Nephron (organoid): ENCODE results near the gene TBC1D10B.
A peak's percentile ranks its signal among the peaks of the same experiment; 100 is the strongest.

Experiments
- H3K27ac Mint-ChIP-seq, 3 experiments: 2 replicates each; pipeline ENCODE4 v1.8.0; 2020; ENCODE audit warnings: mixed read lengths in 3 of 3, mild to moderate bottlenecking in 2 of 3, moderate library complexity in 1 of 3
- H3K27me3 Mint-ChIP-seq: 2 replicates; pipeline ENCODE4 v1.8.0; 2021; ENCODE audit warnings: low read depth, mild to moderate bottlenecking, moderate library complexity, mixed read lengths
- H3K36me3 Mint-ChIP-seq: 2 replicates; pipeline ENCODE4 v1.8.0; 2020; ENCODE audit warnings: low read depth, mixed read lengths
- H3K4me1 Mint-ChIP-seq: 2 replicates; pipeline ENCODE4 v1.8.0; 2020; ENCODE audit warnings: mixed read lengths
- H3K4me3 Mint-ChIP-seq, 3 experiments: 2 replicates each; pipeline ENCODE4 v1.8.0; 2020; ENCODE audit warnings: mild to moderate bottlenecking in 3 of 3, mixed read lengths in 3 of 3, moderate library complexity in 2 of 3
- H3K9me3 Mint-ChIP-seq: 2 replicates; pipeline ENCODE4 v1.8.0; 2020; ENCODE audit warnings: mixed read lengths
- TF ChIP-seq, protein P1 (sequence below), 3 experiments: fragments of 200-600 bp; sonication (generic); IDR thresholded peaks; one replicate each; pipeline ENCODE4 v1.5.0; 2021; ENCODE audit warnings: antibody characterized with exemption in 3 of 3; ENCODE audit not compliant: unreplicated experiment in 3 of 3

The TBC1D10B gene

DNA sequence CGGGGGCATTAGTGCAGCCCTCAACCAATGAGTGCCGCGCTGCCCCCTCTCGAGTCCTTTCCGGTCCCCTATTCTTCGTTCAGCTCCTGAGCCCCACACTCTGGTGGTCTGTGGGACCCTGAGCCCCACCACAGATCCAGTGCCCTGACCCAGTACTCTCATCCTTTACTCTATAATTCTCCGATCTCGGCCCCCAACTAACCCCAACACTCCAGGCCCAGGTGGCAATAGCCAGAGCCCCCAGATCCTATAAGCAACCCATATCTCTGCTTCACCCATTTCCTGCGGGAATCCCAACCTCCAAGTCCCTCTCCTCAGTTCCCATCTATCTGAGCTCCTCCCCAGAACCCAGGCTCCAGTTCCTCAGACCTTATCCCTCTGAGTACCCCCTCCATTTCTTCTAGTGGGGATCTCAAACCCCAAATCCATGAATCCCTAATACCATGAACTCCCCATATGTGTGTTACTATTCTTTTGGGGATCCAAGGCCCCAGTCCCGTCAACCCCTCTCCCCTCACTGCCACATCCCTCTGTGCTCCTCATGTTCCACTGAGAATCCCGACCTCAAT is 1.0 kb upstream of the TBC1D10B start:
- H3K36me3 Mint-ChIP-seq, result peaks cover 10% of the 10 kb centered on the region
- peak overlapping the region; percentile 80 to 87 (median 87) for H3K4me3 Mint-ChIP-seq
- H3K9me3 Mint-ChIP-seq, result no peaks in the 10 kb centered on the region
- H3K27me3 Mint-ChIP-seq, result no peaks in the 10 kb centered on the region
- TF ChIP-seq, protein P1, sequence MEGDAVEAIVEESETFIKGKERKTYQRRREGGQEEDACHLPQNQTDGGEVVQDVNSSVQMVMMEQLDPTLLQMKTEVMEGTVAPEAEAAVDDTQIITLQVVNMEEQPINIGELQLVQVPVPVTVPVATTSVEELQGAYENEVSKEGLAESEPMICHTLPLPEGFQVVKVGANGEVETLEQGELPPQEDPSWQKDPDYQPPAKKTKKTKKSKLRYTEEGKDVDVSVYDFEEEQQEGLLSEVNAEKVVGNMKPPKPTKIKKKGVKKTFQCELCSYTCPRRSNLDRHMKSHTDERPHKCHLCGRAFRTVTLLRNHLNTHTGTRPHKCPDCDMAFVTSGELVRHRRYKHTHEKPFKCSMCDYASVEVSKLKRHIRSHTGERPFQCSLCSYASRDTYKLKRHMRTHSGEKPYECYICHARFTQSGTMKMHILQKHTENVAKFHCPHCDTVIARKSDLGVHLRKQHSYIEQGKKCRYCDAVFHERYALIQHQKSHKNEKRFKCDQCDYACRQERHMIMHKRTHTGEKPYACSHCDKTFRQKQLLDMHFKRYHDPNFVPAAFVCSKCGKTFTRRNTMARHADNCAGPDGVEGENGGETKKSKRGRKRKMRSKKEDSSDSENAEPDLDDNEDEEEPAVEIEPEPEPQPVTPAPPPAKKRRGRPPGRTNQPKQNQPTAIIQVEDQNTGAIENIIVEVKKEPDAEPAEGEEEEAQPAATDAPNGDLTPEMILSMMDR (IDR thresholded peaks at IDR 0.05; ENCODE audit: unreplicated experiment in 3 of 3), result peak in 1 of 3 experiments; percentile 7
- H3K4me1 Mint-ChIP-seq, result peaks cover 34% of the 10 kb centered on the region
- peak overlapping the region; percentile 88 to 97 (median 92) for H3K27ac Mint-ChIP-seq

DNA sequence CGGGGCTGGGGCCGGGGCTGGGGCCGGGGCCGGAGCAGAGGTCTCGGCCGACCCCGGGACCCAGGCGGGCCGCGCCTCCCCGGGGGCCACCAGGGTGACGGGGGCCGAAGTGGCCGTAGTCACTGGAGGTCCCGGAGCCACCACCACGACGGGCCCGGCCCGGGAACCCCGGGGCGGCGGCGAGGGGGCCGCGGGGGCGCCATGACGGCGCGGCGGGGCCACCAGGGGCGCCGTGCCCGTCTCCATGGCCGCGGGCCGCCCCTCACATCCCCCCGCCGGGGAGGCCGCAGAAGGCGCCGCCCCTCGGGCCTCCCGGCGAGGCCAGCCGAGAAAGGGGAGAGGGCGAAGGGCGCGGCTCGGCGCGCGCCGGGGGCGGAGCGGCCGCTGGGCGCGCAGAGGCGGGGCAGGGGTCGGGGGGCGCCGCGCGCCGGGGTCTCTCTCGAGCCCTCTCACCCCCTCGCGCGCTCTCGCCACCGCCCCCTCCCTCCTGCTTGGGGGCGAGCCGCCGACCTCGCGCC is 297 bp downstream of the TBC1D10B start:
- Mint-ChIP-seq H3K4me3 (peak overlapping the region; percentile 80 to 87 (median 87)), H3K27ac (no peak overlapping the region), H3K4me1 (peaks cover 43% of the 10 kb centered on the region), H3K27me3 (no peaks in the 10 kb centered on the region), H3K9me3 (no peaks in the 10 kb centered on the region), H3K36me3 (peaks cover 18% of the 10 kb centered on the region)
- TF ChIP-seq, protein P1 (IDR thresholded peaks at IDR 0.05; ENCODE audit: unreplicated experiment in 3 of 3), result peak in 1 of 3 experiments; percentile 27

DNA sequence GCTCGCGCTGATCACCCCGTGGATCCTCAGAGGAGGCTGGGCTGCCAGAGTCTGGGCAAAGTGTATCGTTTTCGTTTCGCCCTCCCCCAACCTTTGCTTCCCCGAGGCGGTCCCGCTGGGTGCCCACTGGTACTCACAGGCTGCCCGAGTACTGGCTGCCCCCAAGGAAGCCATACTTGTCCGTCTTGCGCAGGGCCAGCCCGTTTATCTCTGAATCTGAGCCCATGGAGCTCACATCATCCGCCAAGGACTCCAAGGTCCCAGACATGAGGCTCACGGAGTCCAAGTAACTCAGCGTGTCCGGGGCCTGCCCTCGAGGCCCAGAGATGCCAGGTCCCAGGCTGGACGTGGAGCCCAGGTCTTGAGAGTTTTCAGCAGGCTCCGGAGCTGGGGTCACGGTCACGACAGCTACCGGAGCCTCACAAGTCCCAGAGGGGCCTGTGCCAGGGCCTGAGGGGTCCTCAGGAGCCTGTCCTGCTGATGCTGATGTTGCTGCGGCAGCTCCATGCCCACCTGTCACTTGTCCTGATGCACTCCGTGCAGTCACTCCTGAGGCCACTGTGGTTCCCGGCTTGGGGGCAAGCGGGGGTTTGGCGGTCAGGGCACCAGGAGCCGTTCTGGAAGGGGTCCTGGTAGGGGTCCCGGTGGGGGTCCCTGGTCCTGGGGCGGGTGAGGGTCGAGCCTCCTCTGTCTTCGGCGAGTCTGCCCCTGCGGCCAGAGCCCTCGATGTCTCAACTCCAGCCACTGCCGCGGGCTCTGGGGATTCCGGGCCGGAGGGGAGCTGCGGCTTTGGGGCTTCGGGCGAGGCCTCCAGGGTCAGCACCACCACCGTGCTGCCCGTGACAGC is 980 bp downstream of the TBC1D10B start:
- peaks cover 43% of the 10 kb centered on the region for H3K4me1 Mint-ChIP-seq
- H3K27ac Mint-ChIP-seq, result peak overlapping the region in 1 of 3 experiments; percentile 68

DNA sequence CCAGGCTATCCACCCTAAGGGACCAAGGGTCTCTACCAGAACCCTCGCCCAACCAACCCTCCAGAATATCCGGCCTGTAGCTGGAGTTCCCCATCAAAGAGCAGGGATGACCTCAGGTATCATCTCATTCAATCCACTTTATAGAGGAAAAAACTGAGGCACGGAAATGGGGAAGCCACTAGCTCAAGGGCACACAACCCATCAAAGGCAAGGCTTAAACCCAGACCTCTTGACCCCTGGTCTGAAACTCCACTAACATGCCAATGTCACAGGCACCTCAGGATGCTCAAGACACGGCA is 1.6 kb downstream of the TBC1D10B start:
- TF ChIP-seq, protein P1 (IDR thresholded peaks at IDR 0.05; ENCODE audit: unreplicated experiment in 3 of 3), result no peak
- Mint-ChIP-seq H3K4me3 (peak overlapping the region; percentile 91 to 94 (median 92)), H3K4me1 (peaks cover 43% of the 10 kb centered on the region), H3K9me3 (no peaks in the 10 kb centered on the region), H3K27ac (peak overlapping the region in 2 of 3 experiments; percentile 65 to 68), H3K27me3 (no peaks in the 10 kb centered on the region), H3K36me3 (peaks cover 25% of the 10 kb centered on the region)

More for the DNA sequence above, 980 bp downstream of the TBC1D10B start:
- H3K36me3 Mint-ChIP-seq, result peaks cover 23% of the 10 kb centered on the region
- no peaks in the 10 kb centered on the region for H3K27me3 Mint-ChIP-seq
- TF ChIP-seq, protein P1 (IDR thresholded peaks at IDR 0.05; ENCODE audit: unreplicated experiment in 3 of 3), result no peak
- peak overlapping the region; percentile 91 to 94 (median 92) for H3K4me3 Mint-ChIP-seq
- no peaks in the 10 kb centered on the region for H3K9me3 Mint-ChIP-seq

DNA sequence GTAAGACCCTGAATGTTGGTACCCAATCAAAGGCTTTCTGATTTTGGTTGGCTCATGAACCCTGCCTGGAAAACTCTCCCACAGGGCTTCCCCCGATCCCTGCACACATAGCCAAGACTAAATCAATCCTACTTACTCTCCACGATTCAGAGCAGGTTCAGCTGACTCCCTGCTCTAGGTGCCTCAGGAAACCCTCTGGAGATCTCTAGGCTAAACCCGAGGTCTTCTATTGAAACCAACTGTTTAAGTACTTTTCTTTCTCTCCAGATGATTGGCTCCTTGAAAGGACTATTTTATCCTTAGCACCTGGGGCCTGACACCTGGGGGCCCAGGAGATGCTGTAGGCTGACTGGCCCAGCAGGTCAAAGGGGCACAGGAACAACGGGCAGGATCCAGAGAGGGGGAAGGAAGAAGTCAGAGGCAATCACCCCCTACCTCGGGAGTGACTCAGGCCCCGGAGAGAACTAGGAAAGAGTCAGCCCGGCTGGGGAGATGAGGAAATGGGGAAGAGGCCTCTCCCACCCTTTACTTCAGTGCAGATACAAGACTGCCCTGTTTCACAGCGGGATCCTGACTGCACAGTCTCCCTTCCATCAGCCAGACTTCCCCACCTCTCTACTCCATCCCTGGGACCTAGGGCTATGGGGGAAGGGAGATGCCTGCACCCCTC is 2.0 kb downstream of the TBC1D10B start:
- peaks cover 30% of the 10 kb centered on the region for H3K36me3 Mint-ChIP-seq
- peaks cover 43% of the 10 kb centered on the region for H3K4me1 Mint-ChIP-seq
- H3K4me3 Mint-ChIP-seq, result peak overlapping the region; percentile 91 to 94 (median 92)
- H3K27ac Mint-ChIP-seq, result peak overlapping the region; percentile 65 to 72 (median 68)
- TF ChIP-seq, protein P1 (IDR thresholded peaks at IDR 0.05; ENCODE audit: unreplicated experiment in 3 of 3), result no peak
- no peaks in the 10 kb centered on the region for H3K9me3 Mint-ChIP-seq
- H3K27me3 Mint-ChIP-seq, result no peaks in the 10 kb centered on the region
